IMR-90 (cell line): ENCODE measurements around the gene FER1L5. TPM values are rescaled to one million over a fixed set of nuclear protein-coding genes. Genes with fewer than 3 reads are reported as not detected.
A peak's percentile ranks its signal among the peaks of the same experiment; 100 is the strongest.

Experiments used
- ATAC-seq: fragments of 200-7000 bp; cut with Tn5 transposase; 2 replicates; pipeline ENCODE4 v1.9.1; 2020; ENCODE audit warnings: low read depth, mild to moderate bottlenecking, moderate library complexity
- BruUV-seq: library from RNA; stranded (reverse); fragments of 400-500 nt; replicated peaks from 2 replicates; lab custom pipeline; 2021; lab: Mats Ljungman, UMichigan
- CTCF ChIA-PET: fragments of 300-600 bp; formaldehyde crosslinking; extraction: SDS; loops from one replicate; lab custom pipeline; 2021; ENCODE audit warnings: antibody characterized with exemption; lab: Yijun Ruan, JAX
- POLR2A ChIA-PET: fragments of 300-600 bp; sonication (Branson Sonifier 250); formaldehyde crosslinking; loops from one replicate; lab custom pipeline; 2022; ENCODE audit warnings: antibody characterized with exemption; ENCODE audit not compliant: unreplicated experiment; lab: Charles Lee
- DNase-seq: peaks from one replicate; pipeline ENCODE4 v3.0.0; 2013
- H2AFZ ChIP-seq: replicated peaks from 2 replicates; pipeline ENCODE3; 2013; ENCODE audit warnings: low read length, mild to moderate bottlenecking; ENCODE audit not compliant: poor library complexity
- H2AK5ac ChIP-seq: 2 replicates; pipeline ENCODE4 v1.6.1; 2013; ENCODE audit warnings: low read depth, low read length, inconsistent platforms
- H2AK9ac ChIP-seq: replicated peaks from 2 replicates; pipeline ENCODE3; 2013; ENCODE audit warnings: mild to moderate bottlenecking, low read depth, low read length, moderate library complexity; ENCODE audit not compliant: poor library complexity
- H2BK120ac ChIP-seq: 2 replicates; pipeline ENCODE4 v1.6.1; 2013; ENCODE audit warnings: low read depth, low read length, inconsistent platforms
- H2BK15ac ChIP-seq: 3 replicates; pipeline ENCODE4 v1.6.1; 2013; ENCODE audit warnings: low read depth, low read length, inconsistent platforms
- H2BK20ac ChIP-seq: 2 replicates; pipeline ENCODE4 v1.6.1; 2013; ENCODE audit warnings: low read depth, mild to moderate bottlenecking, inconsistent platforms, low read length, moderate library complexity
- H2BK5ac ChIP-seq: 2 replicates; pipeline ENCODE4 v1.6.1; 2013; ENCODE audit warnings: mild to moderate bottlenecking, low read depth, low read length, inconsistent platforms; ENCODE audit not compliant: poor library complexity, severe bottlenecking
- H3K14ac ChIP-seq: replicated peaks from 2 replicates; pipeline ENCODE4 v1.6.1; 2013; ENCODE audit warnings: low read depth, low read length, inconsistent platforms
- H3K18ac ChIP-seq: 2 replicates; pipeline ENCODE4 v1.6.1; 2013; ENCODE audit warnings: low read depth, low read length, control low read depth
- H3K23ac ChIP-seq: 2 replicates; pipeline ENCODE4 v1.6.1; 2013; ENCODE audit warnings: low read depth, low read length, inconsistent platforms
- H3K27ac ChIP-seq: 2 replicates; pipeline ENCODE4 v1.5.1; 2013; ENCODE audit warnings: mild to moderate bottlenecking, control low read depth, low read length; ENCODE audit not compliant: insufficient read depth
- H3K27me3 ChIP-seq: 2 replicates; pipeline ENCODE4 v1.6.1; 2013; ENCODE audit warnings: low read length; ENCODE audit not compliant: control insufficient read depth, insufficient read depth
- H3K36me3 ChIP-seq: 2 replicates; pipeline ENCODE4 v1.6.1; 2013; ENCODE audit warnings: low read length, mixed read lengths; ENCODE audit not compliant: control insufficient read depth, insufficient read depth
- H3K4ac ChIP-seq: 2 replicates; pipeline ENCODE4 v1.6.1; 2013; ENCODE audit warnings: low read depth, low read length, inconsistent platforms
- H3K4me1 ChIP-seq: 2 replicates; pipeline ENCODE4 v1.6.1; 2013; ENCODE audit warnings: low read length, mixed read lengths; ENCODE audit not compliant: control insufficient read depth, insufficient read depth
- H3K4me2 ChIP-seq: 2 replicates; pipeline ENCODE4 v1.6.1; 2013; ENCODE audit warnings: low read depth, mild to moderate bottlenecking, control low read depth, low read length, moderate library complexity
- H3K4me3 ChIP-seq: 2 replicates; pipeline ENCODE4 v1.5.1; 2013; ENCODE audit warnings: low read depth, mild to moderate bottlenecking, control low read depth, low read length, moderate library complexity; ENCODE audit not compliant: insufficient read depth
- H3K56ac ChIP-seq: 2 replicates; pipeline ENCODE4 v1.6.1; 2013; ENCODE audit warnings: low read length, inconsistent platforms; ENCODE audit not compliant: insufficient read depth; ENCODE audit errors: extremely low read depth
- H3K79me1 ChIP-seq, 2 experiments: 2 replicates each; pipeline ENCODE4 v1.6.1; 2013; ENCODE audit warnings: low read length in 2 of 2, inconsistent platforms in 1 of 2, low read depth in 1 of 2
- H3K9ac ChIP-seq: 2 replicates; pipeline ENCODE4 v1.6.1; 2013; ENCODE audit warnings: low read depth, low read length, control low read depth
- H3K9me1 ChIP-seq: 2 replicates; pipeline ENCODE4 v1.6.1; 2013; ENCODE audit warnings: low read length, inconsistent platforms; ENCODE audit not compliant: insufficient read depth
- H3K9me3 ChIP-seq: 2 replicates; pipeline ENCODE4 v1.6.1; 2013; ENCODE audit warnings: low read length; ENCODE audit not compliant: control insufficient read depth, insufficient read depth
- H4K20me1 ChIP-seq: 2 replicates; pipeline ENCODE4 v1.6.1; 2013; ENCODE audit warnings: low read length, inconsistent platforms; ENCODE audit not compliant: insufficient read depth
- H4K5ac ChIP-seq: 2 replicates; pipeline ENCODE4 v1.6.1; 2013; ENCODE audit warnings: mild to moderate bottlenecking, low read depth, low read length, control low read depth
- H4K8ac ChIP-seq, 2 experiments: 2 replicates each; pipeline ENCODE4 v1.6.1; 2013; ENCODE audit warnings: low read depth in 2 of 2, low read length in 2 of 2, control low read depth in 1 of 2, inconsistent platforms in 1 of 2
- H4K91ac ChIP-seq: 2 replicates; pipeline ENCODE4 v1.6.1; 2013; ENCODE audit warnings: low read depth, low read length, inconsistent platforms; ENCODE audit not compliant: insufficient read depth
- BHLHE40 ChIP-seq: fragments of 150-350 bp; IDR thresholded peaks from 2 replicates; pipeline ENCODE4 v1.6.1; 2016; ENCODE audit warnings: mild to moderate bottlenecking, low read depth, low read length
- CEBPB ChIP-seq: IDR thresholded peaks from 2 replicates; pipeline ENCODE4 v1.6.1; 2012; ENCODE audit warnings: low read depth, low read length, improper control_type of control experiment
- CHD1 ChIP-seq: IDR thresholded peaks from 2 replicates; pipeline ENCODE4 v1.6.1; 2012; ENCODE audit warnings: low read depth, low read length, improper control_type of control experiment
- CTCF ChIP-seq: conservative IDR thresholded peaks from 2 replicates; pipeline ENCODE4 v1.5.1; 2012; ENCODE audit warnings: mild to moderate bottlenecking, low read depth, low read length, improper control_type of control experiment
- ELK1 ChIP-seq: fragments of 150-350 bp; IDR thresholded peaks from 2 replicates; pipeline ENCODE4 v1.6.1; 2016; ENCODE audit warnings: low read depth, mild to moderate bottlenecking, low read length, moderate library complexity, borderline replicate concordance
- FOS ChIP-seq: fragments of 150-350 bp; IDR thresholded peaks from 2 replicates; pipeline ENCODE4 v1.6.1; 2016; ENCODE audit warnings: low read depth, low read length
- MAFK ChIP-seq: IDR thresholded peaks from 2 replicates; pipeline ENCODE4 v1.6.1; 2012; ENCODE audit warnings: low read depth, low read length, improper control_type of control experiment
- MAZ ChIP-seq: IDR thresholded peaks from 2 replicates; pipeline ENCODE4 v1.6.1; 2012; ENCODE audit warnings: low read depth, mild to moderate bottlenecking, low read length, improper control_type of control experiment, moderate library complexity, borderline replicate concordance
- NFE2L2 ChIP-seq: fragments of 150-350 bp; IDR thresholded peaks from 2 replicates; pipeline ENCODE4 v1.6.1; 2016; ENCODE audit warnings: low read depth, mild to moderate bottlenecking, low read length
- POLR2A ChIP-seq: IDR thresholded peaks from 2 replicates; pipeline ENCODE4 v1.6.1; 2012; ENCODE audit warnings: mild to moderate bottlenecking, low read depth, low read length
- RCOR1 ChIP-seq: IDR thresholded peaks from 2 replicates; pipeline ENCODE4 v1.6.1; 2012; ENCODE audit warnings: mild to moderate bottlenecking, low read length, improper control_type of control experiment; ENCODE audit not compliant: insufficient replicate concordance
- RFX5 ChIP-seq: IDR thresholded peaks from 2 replicates; pipeline ENCODE4 v1.8.0; 2012; ENCODE audit warnings: low read depth, mild to moderate bottlenecking, low read length, moderate library complexity
- SMC3 ChIP-seq: fragments of 150-350 bp; IDR thresholded peaks from 2 replicates; pipeline ENCODE4 v1.6.1; 2016; ENCODE audit warnings: low read depth, mild to moderate bottlenecking, antibody characterized with exemption, low read length, moderate library complexity
- WGBS, 2 experiments: methylation state at CpG; one replicate each; pipeline versions ENCODE4 v1.1.5 to v1.1.7; 2013; ENCODE audit warnings: missing lambda C conversion rate in 2 of 2; ENCODE audit not compliant: insufficient read length in 1 of 2; ENCODE audit errors: extremely low coverage in 2 of 2; 5-methylcytosine and 5-hydroxymethylcytosine counted together
- dilution Hi-C: fragments of 300-500 bp; cut with HindIII; formaldehyde crosslinking; loops from one replicate; pipeline ENCODE4 v1.14.3; 2018; ENCODE audit warnings: low sequenced_read_pairs; ENCODE audit not compliant: unreplicated experiment
- in situ Hi-C: fragments of 300-500 bp; cut with MboI; formaldehyde crosslinking; loops from 3 replicates; pipeline ENCODE4 v1.14.3; 2019; ENCODE audit warnings: low sequenced_read_pairs, inconsistent platforms, mixed read lengths
- intact Hi-C: fragments of 100-400 bp; cut with micrococcal nuclease; formaldehyde crosslinking; loops from 2 replicates; pipeline ENCODE4 v1.10.0; 2022
- polyA plus RNA-seq, 3 experiments: library from polyadenylated mRNA; depleted of rRNA; stranded (reverse); fragments of >200 nt; gene quantifications; 2 replicates each; pipeline ENCODE4 v1.2.3, GENCODE V29; 2012; ENCODE audit warnings: low replicate concordance in 1 of 3
- total RNA-seq: library from RNA; depleted of rRNA; stranded (reverse); fragments of >200 nt; gene quantifications from 2 replicates; pipeline ENCODE4 v1.2.3, GENCODE V29; 2012

Gene FER1L5
- total and polyA plus RNA-seq, 2 of the 4 experiments (the other 2 are of a cell fraction): 0.15 to 0.36 TPM

GRCh38 chr2:96685577-96686459 is 43.3 kb downstream of the FER1L5 start (continued):
- TF ChIP-seq BHLHE40: no peak

GRCh38 chr2:96687266-96687665 is 44.7 kb downstream of the FER1L5 start:
- Histone ChIP-seq H2AFZ (no peak overlapping the region), H3K9me3 (no peaks in the 10 kb centered on the region), H4K8ac (no peak overlapping the region), H3K14ac (no peak overlapping the region), H3K23ac (no peak overlapping the region; the same call in 1 of the 2 replicates), H3K4ac (no peak overlapping the region; the same call in 1 of the 2 replicates), H3K9ac (no peak overlapping the region), H3K4me3 (no peak overlapping the region), H3K18ac (no peak overlapping the region), H2BK120ac (no peak overlapping the region), H2BK5ac (no peak overlapping the region), H3K27ac (no peak overlapping the region), H2AK9ac (peak overlapping the region; percentile 37), H3K79me1 (no peaks in the 10 kb centered on the region), H4K5ac (no peak overlapping the region), H2BK20ac (no peak overlapping the region), H2AK5ac (no peak overlapping the region), H3K4me2 (no peak overlapping the region), H4K91ac (no peak overlapping the region), H2BK15ac (no peak overlapping the region), H3K27me3 (peaks cover 13% of the 10 kb centered on the region; the same call in 1 of the 2 replicates), H3K36me3 (no peaks in the 10 kb centered on the region), H3K56ac (no peak overlapping the region), H3K4me1 (peaks cover 12% of the 10 kb centered on the region; the same call in 1 of the 2 replicates), H4K20me1 (no peaks in the 10 kb centered on the region), H3K9me1 (no peaks in the 10 kb centered on the region)
- in situ Hi-C loops (no loop called here), intact Hi-C loops (no loop called here), dilution Hi-C loops (no loop called here)
- POLR2A ChIA-PET: no interaction called here
- CTCF ChIA-PET: no interaction called here
- WGBS, 2 experiments: 94% methylated on average over 3 of the region's 3 CpGs; no CpG with 5 or more reads in 1 of the 2 experiments
- BruUV-seq: no TSS peak
- ATAC-seq: no peak
- no peak for DNase-seq
- TF ChIP-seq ELK1 (no peak), SMC3 (no peak), CEBPB (no peak), FOS (no peak), CTCF (no peak), CHD1 (no peak), NFE2L2 (no peak), POLR2A (no peak), MAFK (no peak), RCOR1 (no peak), RFX5 (no peak), MAZ (no peak)
